Endothelial cell of umbilical vein (primary cell): ENCODE measurements around the gene RTL5.

Experiments used
- CTCF ChIP-seq, 2 donors: IDR thresholded peaks; 1 replicate in 1 of 2; 2 replicates in 1 of 2; pipeline ENCODE4 v1.5.1; 2011; ENCODE audit warnings: low read length in 2 of 2, mild to moderate bottlenecking in 2 of 2, moderate library complexity in 2 of 2, control low read depth in 1 of 2, inconsistent platforms in 1 of 2, low read depth in 1 of 2; ENCODE audit not compliant: insufficient read depth in 1 of 2; ENCODE audit errors: extremely low read depth in 1 of 2
- EZH2 ChIP-seq: IDR thresholded peaks from 2 replicates; pipeline ENCODE4 v1.6.1; 2012; ENCODE audit warnings: borderline replicate concordance, low read depth, mild to moderate bottlenecking, moderate library complexity, low read length, inconsistent platforms; ENCODE audit not compliant: severe bottlenecking
- FOS ChIP-seq: IDR thresholded peaks from 2 replicates; pipeline ENCODE4 v1.6.1; 2011; ENCODE audit warnings: mild to moderate bottlenecking, low read length, moderate library complexity, borderline replicate concordance; ENCODE audit not compliant: insufficient read depth
- GATA2 ChIP-seq: IDR thresholded peaks from 2 replicates; pipeline ENCODE4 v1.7.0; 2011; ENCODE audit warnings: low read depth, mild to moderate bottlenecking, moderate library complexity, mixed read lengths, low read length; ENCODE audit not compliant: insufficient read length, insufficient read depth
- JUN ChIP-seq: IDR thresholded peaks from 2 replicates; pipeline ENCODE4 v1.6.1; 2011; ENCODE audit warnings: borderline replicate concordance, low read depth; ENCODE audit not compliant: insufficient read length, insufficient read depth
- MAX ChIP-seq: IDR thresholded peaks from 2 replicates; pipeline ENCODE4 v1.6.1; 2011; ENCODE audit not compliant: insufficient read depth, insufficient read length
- MYC ChIP-seq: IDR thresholded peaks from one replicate; pipeline ENCODE4 v1.6.1; 2011; ENCODE audit warnings: mild to moderate bottlenecking, low read depth, low read length
- POLR2A ChIP-seq: IDR thresholded peaks from 2 replicates; pipeline ENCODE4 v1.6.1; 2012; ENCODE audit warnings: low read depth, mild to moderate bottlenecking, control low read depth, low read length
- POLR2AphosphoS5 ChIP-seq: IDR thresholded peaks from 2 replicates; pipeline ENCODE4 v1.6.1; 2012; ENCODE audit warnings: low read depth, mild to moderate bottlenecking, control low read depth, low read length, moderate library complexity; ENCODE audit not compliant: insufficient read depth

- no peak for TF ChIP-seq CTCF (IDR thresholded peaks at IDR 0.05; ENCODE audit: extremely low read depth in 1 of 2, insufficient read depth in 1 of 2, low read depth in 1 of 2, low read length in 2 of 2)
- TF ChIP-seq MYC: no peak
- no peak for TF ChIP-seq POLR2A
- no peak for TF ChIP-seq POLR2AphosphoS5
- TF ChIP-seq MAX: no peak
- TF ChIP-seq EZH2: no peak
- TF ChIP-seq JUN: no peak
- no peak for TF ChIP-seq GATA2
- TF ChIP-seq FOS: no peak
Measured at GRCh38 chrX:72089254-72089653, 42.5 kb downstream of the RTL5 start.
